Transverse colon (tissue), 4 donors: Measurements from ENCODE around the gene EIF2S1. TPM values are rescaled to one million over a fixed set of nuclear protein-coding genes. Genes with fewer than 3 reads are reported as not detected.

ENCODE experiments used
- DNase-seq: peaks from one replicate; pipeline ENCODE4 v3.0.0-alpha.2; 2019
- H3K27ac ChIP-seq, 4 donors: fragments of 200-600 bp; sonication (generic); 2 replicates each; pipeline ENCODE4 v1.5.1; 2016 to 2018; ENCODE audit warnings: inconsistent platforms in 4 of 4
- H3K27me3 ChIP-seq: fragments of 200-600 bp; sonication (generic); 2 replicates; pipeline ENCODE4 v1.5.1; 2017; ENCODE audit warnings: inconsistent platforms
- H3K36me3 ChIP-seq, 4 donors: fragments of 200-600 bp; sonication (generic); 2 replicates each; pipeline ENCODE4 v1.5.1; 2017 to 2019; ENCODE audit warnings: inconsistent platforms in 4 of 4
- H3K4me1 ChIP-seq, 4 donors: fragments of 200-600 bp; sonication (generic); 2 replicates each; pipeline ENCODE4 v1.5.1; 2017 to 2020; ENCODE audit warnings: inconsistent platforms in 4 of 4
- H3K4me3 ChIP-seq, 4 donors: fragments of 200-600 bp; sonication (generic); 1 replicate in 1 of 4; 2 replicates in 3 of 4; pipeline versions ENCODE4 v1.5.1 to v1.6.1; 2017 to 2019; ENCODE audit warnings: inconsistent platforms in 4 of 4
- H3K9me3 ChIP-seq, 2 donors: fragments of 200-600 bp; sonication (generic); 2 replicates each; pipeline ENCODE4 v1.5.1; 2017 to 2019; ENCODE audit warnings: inconsistent platforms in 2 of 2
- CTCF ChIP-seq, 5 experiments: fragments of 200-600 bp in 3 of 5; fragments of 450-650 bp in 2 of 5; sonication (generic) in 3 of 5; IDR thresholded peaks; 1 replicate in 2 of 5; 2 replicates in 3 of 5; pipeline ENCODE4 v1.5.1; 2016 to 2017; ENCODE audit warnings: antibody characterized with exemption in 5 of 5, inconsistent platforms in 3 of 5, mild to moderate bottlenecking in 2 of 5, moderate library complexity in 1 of 5
- EP300 ChIP-seq: sonication (generic); formaldehyde crosslinking; IDR thresholded peaks from one replicate; pipeline ENCODE4 v1.6.1; 2017; ENCODE audit warnings: antibody characterized with exemption, low read depth
- POLR2A ChIP-seq: fragments of 450-650 bp; IDR thresholded peaks from one replicate; pipeline ENCODE4 v1.6.1; 2016; ENCODE audit warnings: antibody characterized with exemption, mild to moderate bottlenecking, moderate library complexity
- POLR2AphosphoS5 ChIP-seq, 3 donors: sonication (generic); formaldehyde crosslinking; IDR thresholded peaks; one replicate each; pipeline ENCODE4 v1.6.1; 2016; ENCODE audit warnings: antibody characterized with exemption in 3 of 3
- WGBS, 2 donors: methylation state at CpG; one replicate each; pipeline ENCODE4 v1.1.5; 2018; ENCODE audit warnings: low coverage in 1 of 2; 5-methylcytosine and 5-hydroxymethylcytosine counted together
- in situ Hi-C, 4 donors: fragments of 200-750 bp; cut with MboI; loops; one replicate each; pipeline versions ENCODE4 v1.15.0 to v1.15.1; 2017; ENCODE audit warnings: low sequenced_read_pairs in 3 of 4, low pct_ligation_motif_present in 1 of 4, low pct_unique_long_range_greater_than_20kb in 1 of 4
- intact Hi-C: fragments of 100-400 bp; cut with DNase I; formaldehyde crosslinking; loops from one replicate; pipeline ENCODE4 v1.15.1; 2023; ENCODE audit warnings: low total_unique reads
- total RNA-seq, 4 donors: library from RNA; depleted of rRNA; stranded (reverse); fragments of >200 nt; gene quantifications; one replicate each; pipeline ENCODE4 v1.1.0, GENCODE V29; 2016

The EIF2S1 gene
- total RNA-seq: 10 to 100 TPM in 2 of 4 donors, 1 to 10 TPM in 2; 7.1 to 51.7 (median 21.7) TPM

DNA sequence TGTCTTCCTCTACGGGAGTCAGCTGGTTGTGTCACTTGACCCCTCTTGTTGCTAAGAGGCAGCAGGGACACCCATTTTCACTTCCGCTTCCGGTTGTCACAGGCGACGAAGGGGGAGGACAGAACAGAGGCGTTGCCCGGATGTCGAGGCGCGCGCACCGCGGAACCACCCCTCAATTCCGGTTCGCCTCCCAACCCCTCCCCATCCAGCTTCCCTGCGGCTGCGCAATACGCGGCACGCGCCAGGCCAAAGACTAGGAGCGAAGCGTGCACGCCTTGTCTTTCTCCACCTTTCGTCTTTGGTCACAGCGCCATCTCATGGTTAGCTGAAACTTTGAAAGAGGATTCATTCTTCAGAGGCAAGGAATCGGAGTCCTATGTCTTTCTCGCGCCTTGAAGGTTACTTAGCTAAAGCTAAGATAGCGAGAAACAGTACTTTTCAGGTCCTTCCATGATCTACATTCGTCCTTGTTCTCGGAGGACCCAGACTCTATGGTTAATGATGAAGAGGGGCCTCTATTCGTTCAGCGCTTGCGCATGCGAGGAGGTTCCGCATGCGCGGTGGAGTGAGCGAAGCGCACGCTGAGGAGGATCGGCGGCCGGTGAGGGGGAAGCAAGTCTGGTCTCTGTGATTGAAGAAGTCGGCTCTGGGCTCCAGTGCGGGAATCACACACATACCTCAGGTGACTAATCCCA, at the start of gene EIF2S1, which contains the start of gene ATP6V1D:
TSS of gene EIF2S1 (plus strand) at position 554 of the 695 bp plus-strand sequence. CDS start 4,440 bp downstream, outside the sequence.
TSS of gene ATP6V1D (minus strand) at position 30 of the 695 bp plus-strand sequence. CDS start 106 bp downstream, outside the sequence.
- in situ Hi-C loops: no loop called here
- WGBS, 2 donors: 0% methylated on average over 2 to 47 of the region's 47 CpGs
- Histone ChIP-seq H3K4me3 (peak within 1 kb of the TSS; percentile 66 to 89 (median 86)), H3K27ac (peak within 1 kb of the TSS; percentile 91 to 95 (median 93)), H3K27me3 (no peaks in the 10 kb centered on the region), H3K4me1 (peaks cover 33 to 60% (median 40%) of the 10 kb centered on the region in 4 donors), H3K36me3 (peaks cover 0 to 7% (median 0%) of the 10 kb centered on the region in 4 donors), H3K9me3 (no peaks in the 10 kb centered on the region)
- intact Hi-C loops: no loop called here
- peak; percentile 99 for DNase-seq
- peak; percentile 87 to 93 (median 91) for TF ChIP-seq POLR2AphosphoS5 (IDR thresholded peaks at IDR 0.05)
- peak; percentile 84 to 99 (median 87) for TF ChIP-seq CTCF (IDR thresholded peaks at IDR 0.05)
- TF ChIP-seq POLR2A: peak; percentile 69
- no peak for TF ChIP-seq EP300

DNA sequence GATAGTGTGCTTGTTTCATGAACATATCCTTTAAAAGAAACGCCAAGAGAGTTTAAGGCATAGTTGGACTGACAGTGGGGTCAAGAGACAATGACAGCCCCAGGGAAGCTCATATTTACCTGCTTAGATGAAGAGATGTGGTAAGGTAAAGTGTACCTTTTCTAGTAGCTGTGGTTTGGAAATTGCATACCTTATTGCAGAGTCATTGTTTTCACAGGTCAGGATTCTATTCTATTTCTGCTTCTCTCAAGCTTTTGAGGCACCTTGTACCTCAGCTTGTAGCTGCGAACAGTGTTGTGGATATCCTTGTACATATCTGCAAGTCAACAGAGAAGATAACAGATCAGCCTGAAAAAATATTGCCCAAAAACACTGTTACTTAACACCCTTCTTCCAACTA, 48.3 kb upstream of the EIF2S1 start:
- DNase-seq: no peak
- Histone ChIP-seq H3K4me1 (no peaks in the 10 kb centered on the region), H3K27ac (no peak overlapping the region), H3K36me3 (peaks cover 0 to 9% (median 2%) of the 10 kb centered on the region in 4 donors), H3K27me3 (no peaks in the 10 kb centered on the region), H3K4me3 (no peak overlapping the region), H3K9me3 (no peaks in the 10 kb centered on the region)
- TF ChIP-seq EP300 (no peak), CTCF (IDR thresholded peaks at IDR 0.05) (no peak), POLR2AphosphoS5 (IDR thresholded peaks at IDR 0.05) (no peak), POLR2A (no peak)
- WGBS, 2 donors: 95 to 96% methylated on average over 2 of the region's 2 CpGs
- in situ Hi-C loops: no loop called here
- intact Hi-C loops: no loop called here

DNA sequence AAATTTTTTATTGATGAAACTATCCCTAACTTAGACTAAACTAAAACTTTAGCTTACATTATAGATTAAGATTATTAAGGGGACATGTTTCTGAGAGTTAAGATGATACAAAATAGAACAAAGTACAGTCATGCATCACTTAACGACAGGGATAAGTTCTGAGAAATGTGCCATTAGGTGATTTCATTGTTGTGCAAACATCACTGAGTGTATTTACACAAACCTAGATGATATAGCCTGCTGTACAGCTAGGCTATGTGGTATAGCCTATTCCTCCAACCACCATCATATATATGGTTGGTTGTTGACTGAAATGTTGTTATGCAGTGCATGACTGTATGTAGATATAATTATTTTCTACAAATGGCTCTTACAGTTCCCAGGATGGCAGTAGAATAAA, 47.0 kb upstream of the EIF2S1 start:
- in situ Hi-C loops: no loop called here
- Histone ChIP-seq H3K27me3 (no peaks in the 10 kb centered on the region), H3K27ac (no peak overlapping the region), H3K36me3 (peaks cover 0 to 22% (median 3%) of the 10 kb centered on the region in 4 donors), H3K9me3 (no peaks in the 10 kb centered on the region), H3K4me3 (no peak overlapping the region), H3K4me1 (no peaks in the 10 kb centered on the region)
- intact Hi-C loops: no loop called here
- WGBS, 2 donors: 30 to 57% methylated on average over 1 of the region's 1 CpG
- DNase-seq: no peak
- TF ChIP-seq EP300 (no peak), POLR2A (no peak), CTCF (IDR thresholded peaks at IDR 0.05) (no peak), POLR2AphosphoS5 (IDR thresholded peaks at IDR 0.05) (no peak)

DNA sequence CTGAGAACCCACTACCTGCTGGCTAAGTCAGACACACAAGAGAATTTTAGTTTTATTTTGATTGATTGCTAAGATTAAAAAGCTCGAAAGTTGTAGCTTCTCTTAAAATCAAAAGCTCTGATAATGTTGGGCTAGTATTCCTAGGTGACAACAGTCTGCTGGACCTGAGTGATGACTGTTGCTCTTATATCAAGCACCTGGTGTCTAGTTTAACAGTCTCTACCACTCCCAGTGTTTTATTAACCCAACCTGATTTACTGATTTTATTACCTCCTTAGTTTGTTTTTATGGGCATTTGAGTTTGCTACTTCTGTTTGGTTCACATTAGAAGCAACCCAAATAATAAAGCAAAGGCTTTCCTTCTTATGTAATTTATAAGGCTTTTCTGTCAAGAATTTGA, 42.3 kb upstream of the EIF2S1 start:
- WGBS, 2 donors: 57 to 71% methylated on average over 1 of the region's 1 CpG
- H3K36me3 ChIP-seq: peaks cover 0 to 47% (median 12%) of the 10 kb centered on the region in 4 donors

More for the DNA sequence above, 42.3 kb upstream of the EIF2S1 start:
- in situ Hi-C loops (no loop called here), intact Hi-C loops (no loop called here)
- H3K9me3 ChIP-seq: no peaks in the 10 kb centered on the region
- no peaks in the 10 kb centered on the region for H3K27me3 ChIP-seq
- H3K4me1 ChIP-seq: no peaks in the 10 kb centered on the region
- H3K27ac ChIP-seq: no peak overlapping the region
- no peak for DNase-seq
- TF ChIP-seq POLR2AphosphoS5 (IDR thresholded peaks at IDR 0.05): no peak
- TF ChIP-seq EP300: no peak
- TF ChIP-seq POLR2A: no peak
- no peak for TF ChIP-seq CTCF (IDR thresholded peaks at IDR 0.05)
- H3K4me3 ChIP-seq: no peak overlapping the region
